Peyer's patch (tissue), 4 donors: Measurements from ENCODE around the gene RHOXF1.

Source experiments
- CTCF ChIP-seq, 6 experiments: fragments of 450-650 bp in 4 of 6; fragments of 200-600 bp in 2 of 6; sonication (generic) in 1 of 6; IDR thresholded peaks; one replicate each; pipeline ENCODE4 v1.5.1; 2017 to 2019; ENCODE audit warnings: antibody characterized with exemption in 6 of 6, mild to moderate bottlenecking in 3 of 6, moderate library complexity in 1 of 6
- POLR2A ChIP-seq, 2 donors: fragments of 450-650 bp; IDR thresholded peaks; one replicate each; pipeline ENCODE4 v1.5.1; 2017; ENCODE audit warnings: antibody characterized with exemption in 2 of 2, mild to moderate bottlenecking in 2 of 2, moderate library complexity in 2 of 2

- TF ChIP-seq CTCF (IDR thresholded peaks at IDR 0.05) (no peak), POLR2A (IDR thresholded peaks at IDR 0.05) (no peak)
Observed at GRCh38 chrX:120136128-120136527, 20.4 kb upstream of the RHOXF1 start.
